ENCODE measurements around the gene NPHP4.

DNA sequence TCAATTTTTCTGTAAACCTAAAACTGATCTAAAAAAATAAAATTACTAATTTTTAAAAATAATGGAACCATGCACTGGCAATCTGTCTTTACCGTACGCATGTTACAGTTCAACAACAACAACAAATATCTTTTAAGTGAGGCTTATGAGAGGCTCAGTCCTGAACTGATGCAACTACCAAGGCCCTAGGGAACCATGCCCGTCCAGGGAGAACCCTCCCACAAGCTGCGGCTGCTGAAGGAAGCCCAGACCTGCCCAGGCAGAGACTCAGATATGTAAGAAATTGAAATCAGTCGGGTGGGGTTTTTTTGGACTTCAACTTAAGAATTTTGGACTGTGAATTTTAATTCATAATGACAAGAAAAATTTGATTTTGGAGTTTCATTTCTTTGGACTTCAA lies 91.1 kb downstream of the NPHP4 start:
- TF ChIP-seq POLR2A (IDR thresholded peaks at IDR 0.05) (no peak), CTCF (IDR thresholded peaks at IDR 0.05 in 4 of 5, conservative IDR thresholded peaks at IDR 0.05 in 1 of 5) (no peak)
